OCI-LY1 (cell line): ENCODE data around the gene HOXB6.

Source experiments
- H2AFZ ChIP-seq: fragments of 200-600 bp; sonication (generic), shearing (Covaris generic); 2 replicates; pipeline ENCODE4 v1.6.0; 2014; ENCODE audit warnings: antibody characterized with exemption, mild to moderate bottlenecking, low read length
- H3F3A ChIP-seq: fragments of 200-600 bp; sonication (generic), shearing (Covaris generic); 2 replicates; pipeline ENCODE4 v1.6.0; 2014; ENCODE audit warnings: mild to moderate bottlenecking, antibody characterized with exemption, low read length, moderate library complexity; ENCODE audit not compliant: insufficient read depth
- H3K27ac ChIP-seq: fragments of 200-600 bp; sonication (generic); 2 replicates; pipeline ENCODE4 v1.5.1; 2014; ENCODE audit warnings: low read length, mixed run types, mild to moderate bottlenecking, low read depth; ENCODE audit not compliant: poor library complexity, severe bottlenecking
- H3K27me3 ChIP-seq: fragments of 200-600 bp; sonication (generic); 2 replicates; pipeline ENCODE4 v1.6.0; 2014; ENCODE audit warnings: antibody characterized with exemption, mild to moderate bottlenecking, low read length, moderate library complexity; ENCODE audit not compliant: insufficient read depth
- H3K36me3 ChIP-seq: fragments of 200-600 bp; sonication (generic); 2 replicates; pipeline ENCODE4 v1.6.1; 2014; ENCODE audit warnings: mild to moderate bottlenecking, antibody characterized with exemption, low read length, moderate library complexity, mixed read lengths; ENCODE audit not compliant: insufficient read depth
- H3K4me1 ChIP-seq: fragments of 200-600 bp; sonication (generic); 2 replicates; pipeline ENCODE4 v1.5.1; 2014; ENCODE audit warnings: mild to moderate bottlenecking, low read length, moderate library complexity; ENCODE audit not compliant: insufficient read depth, severe bottlenecking
- H3K4me2 ChIP-seq: fragments of 200-600 bp; sonication (generic), shearing (Covaris generic); 2 replicates; pipeline ENCODE4 v1.6.1; 2014; ENCODE audit warnings: low read length
- H3K4me3 ChIP-seq: fragments of 200-600 bp; sonication (generic); 2 replicates; pipeline ENCODE4 v1.5.1; 2014; ENCODE audit warnings: low read length, low read depth, mild to moderate bottlenecking, mixed read lengths; ENCODE audit not compliant: poor library complexity, severe bottlenecking
- H3K79me2 ChIP-seq: fragments of 200-600 bp; shearing (Covaris generic); 2 replicates; pipeline ENCODE4 v1.6.1; 2016; ENCODE audit warnings: mixed run types, low read length, mixed read lengths; ENCODE audit not compliant: insufficient read depth
- H3K9ac ChIP-seq: fragments of 200-600 bp; sonication (generic), shearing (Covaris generic); 2 replicates; pipeline ENCODE4 v1.6.1; 2014; ENCODE audit warnings: mild to moderate bottlenecking, low read length, mixed read lengths
- H3K9me2 ChIP-seq: fragments of 200-600 bp; sonication (generic), shearing (Covaris generic); 2 replicates; pipeline ENCODE4 v1.6.1; 2014; ENCODE audit warnings: low read depth, mild to moderate bottlenecking, low read length, mixed read lengths
- H3K9me3 ChIP-seq: fragments of 200-600 bp; shearing (Covaris generic); 2 replicates; pipeline ENCODE4 v1.6.1; 2014; ENCODE audit warnings: low read length, mixed read lengths
- H4K20me1 ChIP-seq: fragments of 200-600 bp; sonication (generic), shearing (Covaris generic); 2 replicates; pipeline ENCODE4 v1.6.0; 2016; ENCODE audit warnings: mild to moderate bottlenecking, low read length; ENCODE audit not compliant: insufficient read depth
- EZH2 ChIP-seq: fragments of 200-600 bp; sonication (generic), shearing (Covaris generic); IDR thresholded peaks from 2 replicates; pipeline ENCODE4 v1.8.0; 2017; ENCODE audit warnings: borderline replicate concordance, mixed run types, mild to moderate bottlenecking, antibody characterized with exemption, low read length, moderate library complexity, mixed read lengths
- TF ChIP-seq, protein P1 (sequence below): fragments of 200-600 bp; sonication (generic), shearing (Covaris generic); IDR thresholded peaks from 2 replicates; pipeline ENCODE4 v1.5.1; 2017; ENCODE audit warnings: mild to moderate bottlenecking, antibody characterized with exemption, low read length, moderate library complexity, mixed read lengths

Gene HOXB6

DNA sequence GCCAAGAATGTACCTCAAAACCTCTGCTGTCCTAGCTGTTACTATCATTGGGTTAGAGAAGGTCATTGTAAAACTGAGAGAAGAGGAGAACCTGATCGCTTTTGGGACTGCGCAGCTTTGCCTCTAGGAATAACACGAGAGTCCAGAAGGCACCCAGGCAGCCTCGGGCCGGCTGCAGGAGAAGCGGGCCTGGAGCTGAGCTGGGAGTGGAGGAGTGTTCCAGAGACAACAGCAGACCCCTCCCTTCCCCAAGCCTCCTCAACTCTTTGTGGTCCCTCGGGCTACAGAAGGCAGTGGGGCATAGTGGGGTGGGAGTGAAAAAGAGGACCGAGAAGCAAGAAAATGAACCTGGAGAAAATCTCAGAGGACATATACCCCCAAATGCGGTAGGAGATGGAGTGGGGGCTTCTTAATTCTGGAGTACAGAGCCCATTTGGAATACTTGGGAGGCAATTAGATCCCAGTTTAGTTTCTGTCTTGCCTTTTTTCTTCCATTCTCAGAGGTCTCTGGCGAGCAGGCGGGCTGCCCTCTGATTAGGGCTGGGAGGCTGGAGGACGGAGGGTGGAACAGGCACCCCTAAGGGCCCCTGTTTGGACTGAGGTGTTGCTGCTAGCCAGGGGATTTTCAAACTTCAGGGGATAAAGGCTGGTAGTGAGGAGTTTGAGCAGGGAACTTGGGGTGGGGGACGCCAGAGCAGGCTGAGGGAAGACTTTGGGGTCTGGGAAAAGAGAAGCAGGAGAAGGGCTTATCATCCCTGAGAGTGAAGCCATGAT, 46.5 kb downstream of the HOXB6 start:
- H4K20me1 ChIP-seq = no peaks in the 10 kb centered on the region
- H3K27ac ChIP-seq = no peak overlapping the region
- no peaks in the 10 kb centered on the region for H3K9me2 ChIP-seq
- H3K4me1 ChIP-seq = no peaks in the 10 kb centered on the region
- H3K9ac ChIP-seq = no peak overlapping the region
- no peaks in the 10 kb centered on the region; the same call in 1 of the 2 replicates for H3K27me3 ChIP-seq
- TF ChIP-seq, protein P1, sequence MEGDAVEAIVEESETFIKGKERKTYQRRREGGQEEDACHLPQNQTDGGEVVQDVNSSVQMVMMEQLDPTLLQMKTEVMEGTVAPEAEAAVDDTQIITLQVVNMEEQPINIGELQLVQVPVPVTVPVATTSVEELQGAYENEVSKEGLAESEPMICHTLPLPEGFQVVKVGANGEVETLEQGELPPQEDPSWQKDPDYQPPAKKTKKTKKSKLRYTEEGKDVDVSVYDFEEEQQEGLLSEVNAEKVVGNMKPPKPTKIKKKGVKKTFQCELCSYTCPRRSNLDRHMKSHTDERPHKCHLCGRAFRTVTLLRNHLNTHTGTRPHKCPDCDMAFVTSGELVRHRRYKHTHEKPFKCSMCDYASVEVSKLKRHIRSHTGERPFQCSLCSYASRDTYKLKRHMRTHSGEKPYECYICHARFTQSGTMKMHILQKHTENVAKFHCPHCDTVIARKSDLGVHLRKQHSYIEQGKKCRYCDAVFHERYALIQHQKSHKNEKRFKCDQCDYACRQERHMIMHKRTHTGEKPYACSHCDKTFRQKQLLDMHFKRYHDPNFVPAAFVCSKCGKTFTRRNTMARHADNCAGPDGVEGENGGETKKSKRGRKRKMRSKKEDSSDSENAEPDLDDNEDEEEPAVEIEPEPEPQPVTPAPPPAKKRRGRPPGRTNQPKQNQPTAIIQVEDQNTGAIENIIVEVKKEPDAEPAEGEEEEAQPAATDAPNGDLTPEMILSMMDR = no peak
- no peak for TF ChIP-seq EZH2
- no peaks in the 10 kb centered on the region for H3K79me2 ChIP-seq
- H3K4me3 ChIP-seq = no peak overlapping the region
- H3K4me2 ChIP-seq = no peak overlapping the region
- H2AFZ ChIP-seq = no peak overlapping the region
- H3K9me3 ChIP-seq = no peaks in the 10 kb centered on the region
- no peaks in the 10 kb centered on the region for H3F3A ChIP-seq
- no peaks in the 10 kb centered on the region for H3K36me3 ChIP-seq

DNA sequence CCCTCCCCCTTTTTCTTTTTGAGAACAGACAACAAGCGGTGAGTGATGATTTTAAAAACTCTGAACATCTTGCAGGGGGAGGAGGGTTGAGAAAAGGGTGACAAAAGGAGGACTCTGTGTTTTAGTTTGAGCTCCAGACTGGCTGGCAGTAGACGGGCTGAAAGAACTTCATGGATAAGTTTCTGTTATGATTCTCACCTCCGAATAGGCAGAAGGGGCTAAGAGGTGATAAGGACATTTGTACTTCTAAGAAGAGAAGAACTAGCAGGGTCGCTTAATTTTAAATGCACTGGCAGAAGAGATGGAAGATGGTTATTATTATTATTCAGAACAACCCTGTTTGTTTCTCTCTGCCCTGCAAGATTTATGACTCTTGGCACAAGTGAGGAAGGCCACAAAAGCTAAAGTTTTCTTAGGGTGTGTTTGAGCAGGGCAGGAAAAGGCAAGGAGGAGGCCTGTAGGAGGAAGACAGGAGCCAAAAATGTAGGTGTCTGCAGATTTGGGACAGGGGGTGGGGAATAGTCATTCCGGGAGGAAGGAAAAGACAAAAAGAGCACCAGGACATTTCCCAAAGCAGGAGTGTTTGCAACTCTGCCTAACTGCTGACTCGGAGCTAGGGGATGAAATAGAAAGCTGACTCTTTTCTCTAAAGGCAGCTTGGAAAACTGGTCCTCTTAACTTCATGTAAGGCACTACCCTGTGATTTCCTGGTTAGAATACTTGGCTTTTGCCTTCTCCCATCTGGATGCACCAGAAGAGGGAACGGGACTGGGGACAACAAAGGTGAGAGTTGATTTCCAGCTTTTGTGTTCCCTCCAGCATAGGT, 48.0 kb downstream of the HOXB6 start:
- H3K36me3 ChIP-seq = no peaks in the 10 kb centered on the region
- H3K4me2 ChIP-seq = no peak overlapping the region
- no peak overlapping the region for H2AFZ ChIP-seq
- no peaks in the 10 kb centered on the region; the same call in 1 of the 2 replicates for H3K27me3 ChIP-seq
- no peaks in the 10 kb centered on the region for H3K9me3 ChIP-seq
- no peaks in the 10 kb centered on the region for H3K9me2 ChIP-seq
- no peak for TF ChIP-seq EZH2
- TF ChIP-seq, protein P1 = no peak
- H3F3A ChIP-seq = no peaks in the 10 kb centered on the region
- no peaks in the 10 kb centered on the region for H3K79me2 ChIP-seq
- H3K4me3 ChIP-seq = no peak overlapping the region
- no peaks in the 10 kb centered on the region for H3K4me1 ChIP-seq
- H3K27ac ChIP-seq = no peak overlapping the region
- H4K20me1 ChIP-seq = no peaks in the 10 kb centered on the region
- H3K9ac ChIP-seq = no peak overlapping the region

DNA sequence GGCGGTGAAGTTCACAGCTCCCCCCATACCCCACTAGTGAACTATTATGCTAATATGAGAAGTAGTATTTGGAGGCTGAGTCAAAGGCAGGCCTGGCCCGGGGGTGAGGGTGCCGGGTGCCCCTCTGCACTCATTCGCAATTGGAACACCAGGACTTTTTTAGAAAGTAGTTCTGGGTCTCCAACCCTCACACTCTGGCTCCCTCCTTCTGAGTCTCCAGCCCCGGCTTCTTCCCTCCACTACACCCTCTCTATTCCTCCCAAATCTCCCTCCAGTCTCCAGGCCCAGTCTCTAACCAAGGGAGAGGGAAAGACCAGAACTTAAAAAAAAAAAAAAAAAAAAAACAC, 48.6 kb downstream of the HOXB6 start:
- Histone ChIP-seq H3K4me2 (no peak overlapping the region), H2AFZ (no peak overlapping the region), H3K27ac (no peak overlapping the region), H3K27me3 (no peaks in the 10 kb centered on the region; the same call in 1 of the 2 replicates), H3K9me3 (no peaks in the 10 kb centered on the region), H3F3A (no peaks in the 10 kb centered on the region), H3K36me3 (no peaks in the 10 kb centered on the region), H3K79me2 (no peaks in the 10 kb centered on the region), H4K20me1 (no peaks in the 10 kb centered on the region), H3K4me1 (no peaks in the 10 kb centered on the region), H3K9me2 (no peaks in the 10 kb centered on the region), H3K4me3 (no peak overlapping the region), H3K9ac (no peak overlapping the region)
- no peak for TF ChIP-seq EZH2
- TF ChIP-seq, protein P1 = no peak
